NCI-H146 treated with DMSO at 0.1 percent for 48 hours (cell line): ENCODE measurements around the gene OR52K2.
"Not testable (repeated sequence)": the region's sequence is repeated elsewhere in the genome, so short reads cannot be mapped to it uniquely, and the experiment has no call there.

ENCODE experiments used
- DNase-seq: peaks from one replicate; lab custom pipeline; 2025; ENCODE audit not compliant: unreplicated experiment; lab: John Stamatoyannopoulos, UW

OR52K2 gene

GRCh38 chr11:4480577-4481239 is 31.6 kb downstream of the OR52K2 start:
- no peak for DNase-seq

- DNase-seq = no peak
These were observed 32.1 kb downstream of the OR52K2 start for GRCh38 chr11:4481240-4481582.

GRCh38 chr11:4482445-4482844 is 33.4 kb downstream of the OR52K2 start, which contains the start of gene OR52K1:
TSS of gene OR52K1 (plus strand) at chr11:4482646. CDS start at chr11:4488901, 6,255 bp downstream.
- DNase-seq = no peak

GRCh38 chr11:4484310-4484709 is 35.2 kb downstream of the OR52K2 start:
- no peak for DNase-seq

GRCh38 chr11:4491405-4491804 is 42.3 kb downstream of the OR52K2 start:
- not testable (repeated sequence) for DNase-seq

GRCh38 chr11:4491878-4492606 is 42.9 kb downstream of the OR52K2 start:
- DNase-seq = no peak

GRCh38 chr11:4493480-4493818 is 44.4 kb downstream of the OR52K2 start:
- DNase-seq = no peak

GRCh38 chr11:4495487-4495886 is 46.4 kb downstream of the OR52K2 start:
- no peak for DNase-seq

GRCh38 chr11:4495986-4496385 is 46.9 kb downstream of the OR52K2 start:
- no peak for DNase-seq

- DNase-seq = no peak
These were observed 47.6 kb downstream of the OR52K2 start for GRCh38 chr11:4496557-4497248.
